Common myeloid progenitor, CD34-positive (primary cell): ENCODE data around the gene NLN.
A peak's percentile ranks its signal among the peaks of the same experiment; 100 is the strongest.

ENCODE experiments used
- CTCF ChIA-PET: fragments of 350-600 bp; sonication (Branson Sonifier 250); formaldehyde crosslinking; loops from one replicate; lab custom pipeline; 2021; ENCODE audit warnings: antibody characterized with exemption; lab: Charles Lee
- POLR2A ChIA-PET: fragments of 350-600 bp; sonication (Branson Sonifier 250); formaldehyde crosslinking; loops from one replicate; lab custom pipeline; 2021; ENCODE audit warnings: antibody characterized with exemption; lab: Charles Lee
- DNase-seq, 3 donors: peaks; one replicate each; pipeline versions ENCODE4 v3.0.0 to v3.0.0-alpha.2; 2013
- H3K27ac ChIP-seq, 2 experiments: 1 replicate in 1 of 2; 2 replicates in 1 of 2; pipeline ENCODE4 v1.7.0; 2013; ENCODE audit warnings: inconsistent platforms in 2 of 2, low read length in 2 of 2, mild to moderate bottlenecking in 2 of 2, low read depth in 1 of 2, moderate library complexity in 1 of 2; ENCODE audit not compliant: severe bottlenecking in 2 of 2, insufficient read depth in 1 of 2, poor library complexity in 1 of 2
- H3K27me3 ChIP-seq, 5 experiments: replicated peaks in 2 of 5; 1 replicate in 3 of 5; 2 replicates in 2 of 5; pipeline versions ENCODE4 v1.6.1 to v1.7.0; 2013; ENCODE audit warnings: low read length in 4 of 5, mild to moderate bottlenecking in 2 of 5, moderate library complexity in 2 of 5, inconsistent platforms in 1 of 5; ENCODE audit not compliant: insufficient read depth in 5 of 5, control insufficient read depth in 4 of 5
- H3K36me3 ChIP-seq, 4 experiments: 1 replicate in 2 of 4; 2 replicates in 2 of 4; pipeline versions ENCODE4 v1.6.1 to v1.7.0; 2013; ENCODE audit warnings: low read length in 3 of 4, control low read depth in 1 of 4, mild to moderate bottlenecking in 1 of 4; ENCODE audit not compliant: control insufficient read depth in 4 of 4, insufficient read depth in 4 of 4
- H3K4me1 ChIP-seq, 4 experiments: 1 replicate in 3 of 4; 2 replicates in 1 of 4; pipeline versions ENCODE4 v1.6.1 to v1.7.1; 2013; ENCODE audit warnings: low read length in 3 of 4, mild to moderate bottlenecking in 3 of 4, control low read depth in 1 of 4, inconsistent platforms in 1 of 4, moderate library complexity in 1 of 4; ENCODE audit not compliant: control insufficient read depth in 4 of 4, insufficient read depth in 4 of 4; ENCODE audit errors: control extremely low read depth in 1 of 4
- H3K4me3 ChIP-seq, 7 experiments: 1 replicate in 4 of 7; 2 replicates in 3 of 7; pipeline versions ENCODE4 v1.5.1 to v1.7.0; 2013; ENCODE audit warnings: mild to moderate bottlenecking in 7 of 7, low read length in 6 of 7, moderate library complexity in 6 of 7, inconsistent platforms in 2 of 7, low read depth in 2 of 7, control low read depth in 1 of 7; ENCODE audit not compliant: insufficient read depth in 4 of 7, control insufficient read depth in 1 of 7; ENCODE audit errors: extremely low read depth in 1 of 7
- H3K9me3 ChIP-seq, 5 experiments: 1 replicate in 4 of 5; 2 replicates in 1 of 5; pipeline versions ENCODE4 v1.6.1 to v1.7.1; 2013; ENCODE audit warnings: low read length in 4 of 5, mild to moderate bottlenecking in 2 of 5, inconsistent platforms in 1 of 5, low read depth in 1 of 5, moderate library complexity in 1 of 5; ENCODE audit not compliant: control insufficient read depth in 4 of 5, insufficient read depth in 2 of 5; ENCODE audit errors: control extremely low read depth in 1 of 5
- WGBS: methylation state at CpG from one replicate; pipeline ENCODE4 v1.1.5; 2013; ENCODE audit not compliant: insufficient coverage; 5-methylcytosine and 5-hydroxymethylcytosine counted together

Gene NLN

GRCh38 chr5:65809817-65810531 lies 88.0 kb downstream of the NLN start:
- peaks cover 0 to 2% (median under 1%) of the 10 kb centered on the region in 4 experiments for H3K4me1 ChIP-seq
- H3K4me3 ChIP-seq, result no peak overlapping the region
- WGBS, result 100% methylated on average over 6 of the region's 8 CpGs
- no peak overlapping the region for H3K27ac ChIP-seq
- peaks cover 0 to 2% (median 0%) of the 10 kb centered on the region in 5 experiments for H3K9me3 ChIP-seq
- POLR2A ChIA-PET, result interaction anchor here (0.6 kb wide), 2 partner anchors 67 to 135 kb away, joined by 3 read pairs; no protein-coding TSS in a partner anchor
- peaks cover 7 to 34% (median 15%) of the 10 kb centered on the region in 4 experiments for H3K36me3 ChIP-seq
- no peak for DNase-seq
- no peaks in the 10 kb centered on the region for H3K27me3 ChIP-seq
- CTCF ChIA-PET, result no interaction called here

GRCh38 chr5:65811004-65811403 lies 89.0 kb downstream of the NLN start:
- no peak for DNase-seq
- H3K27me3 ChIP-seq, result no peaks in the 10 kb centered on the region
- no peak overlapping the region for H3K27ac ChIP-seq
- peaks cover 0 to 7% (median 4%) of the 10 kb centered on the region in 4 experiments for H3K4me1 ChIP-seq
- no peaks in the 10 kb centered on the region for H3K9me3 ChIP-seq
- peaks cover 7 to 34% (median 14%) of the 10 kb centered on the region in 4 experiments for H3K36me3 ChIP-seq
- WGBS, result no CpG with 5 or more reads among the region's 3 CpGs
- H3K4me3 ChIP-seq, result no peak overlapping the region
- CTCF ChIA-PET, result no interaction called here
- POLR2A ChIA-PET, result no interaction called here

- POLR2A ChIA-PET, result no interaction called here
- H3K27ac ChIP-seq, result no peak overlapping the region
- H3K36me3 ChIP-seq, result peaks cover 7 to 34% (median 13%) of the 10 kb centered on the region in 4 experiments
- no peak overlapping the region for H3K4me3 ChIP-seq
- H3K27me3 ChIP-seq, result no peaks in the 10 kb centered on the region
- WGBS, result 100% methylated on average over 3 of the region's 3 CpGs
- CTCF ChIA-PET, result interaction anchor here (0.8 kb wide), 1 partner anchor 10 kb away, joined by 3 read pairs; no protein-coding TSS in a partner anchor
- peaks cover 0 to 10% (median 4%) of the 10 kb centered on the region in 4 experiments for H3K4me1 ChIP-seq
- no peaks in the 10 kb centered on the region for H3K9me3 ChIP-seq
- DNase-seq, result no peak
Measured at GRCh38 chr5:65811885-65812284, 89.9 kb downstream of the NLN start.

GRCh38 chr5:65812648-65813047 lies 90.6 kb downstream of the NLN start:
- H3K4me3 ChIP-seq, result no peak overlapping the region
- H3K27ac ChIP-seq, result no peak overlapping the region
- no peak for DNase-seq
- H3K36me3 ChIP-seq, result peaks cover 7 to 34% (median 13%) of the 10 kb centered on the region in 4 experiments
- ChIA-PET POLR2A (no interaction called here), CTCF (no interaction called here)
- no peaks in the 10 kb centered on the region for H3K27me3 ChIP-seq
- H3K4me1 ChIP-seq, result peaks cover 0 to 10% (median 4%) of the 10 kb centered on the region in 4 experiments
- WGBS, result 93% methylated on average over 1 of the region's 2 CpGs
- no peaks in the 10 kb centered on the region for H3K9me3 ChIP-seq

- Histone ChIP-seq H3K9me3 (no peaks in the 10 kb centered on the region), H3K27ac (no peak overlapping the region), H3K27me3 (no peaks in the 10 kb centered on the region), H3K4me3 (no peak overlapping the region), H3K4me1 (peaks cover 0 to 10% (median 4%) of the 10 kb centered on the region in 4 experiments), H3K36me3 (peaks cover 7 to 39% (median 13%) of the 10 kb centered on the region in 4 experiments)
- ChIA-PET POLR2A (no interaction called here), CTCF (no interaction called here)
- no peak for DNase-seq
Measured at GRCh38 chr5:65813174-65813573, 91.2 kb downstream of the NLN start.

GRCh38 chr5:65815161-65815560 lies 93.2 kb downstream of the NLN start:
- no peaks in the 10 kb centered on the region for H3K27me3 ChIP-seq
- 100% methylated on average over 1 of the region's 1 CpG for WGBS
- POLR2A ChIA-PET, result interaction anchor here (0.6 kb wide), 1 partner anchor 422 kb away, joined by 3 read pairs; no protein-coding TSS in a partner anchor

GRCh38 chr5:65816729-65817128 lies 94.7 kb downstream of the NLN start:
- CTCF ChIA-PET, result interaction anchor here (0.5 to 1.4 kb wide), 4 partner anchors 9 to 72 kb away, joined by 3 to 4 read pairs (median 3); no protein-coding TSS in a partner anchor

More at GRCh38 chr5:65815161-65815560, 93.2 kb downstream of the NLN start:
- Histone ChIP-seq H3K4me1 (peaks cover 6 to 16% (median 12%) of the 10 kb centered on the region in 4 experiments), H3K36me3 (peaks cover 3 to 29% (median 10%) of the 10 kb centered on the region in 4 experiments), H3K27ac (no peak overlapping the region), H3K9me3 (no peaks in the 10 kb centered on the region), H3K4me3 (no peak overlapping the region)
- peak; percentile 37 to 80 (median 78) for DNase-seq
- CTCF ChIA-PET, result interaction anchor here (0.8 to 1.1 kb wide), 2 partner anchors 11 to 105 kb away, joined by 3 read pairs; no protein-coding TSS in a partner anchor

More at GRCh38 chr5:65816729-65817128, 94.7 kb downstream of the NLN start:
- Histone ChIP-seq H3K36me3 (peaks cover 3 to 27% (median 8%) of the 10 kb centered on the region in 4 experiments), H3K27ac (no peak overlapping the region), H3K4me3 (no peak overlapping the region), H3K27me3 (no peaks in the 10 kb centered on the region), H3K9me3 (no peaks in the 10 kb centered on the region), H3K4me1 (peaks cover 6 to 26% (median 15%) of the 10 kb centered on the region in 4 experiments)
- DNase-seq, result no peak
- no CpG with 5 or more reads among the region's 2 CpGs for WGBS
- POLR2A ChIA-PET, result no interaction called here
